ENCODE measurements around the gene FAM43B.

FAM43B gene

GRCh38 chr1:20584890-20585289 lies 32.5 kb downstream of the FAM43B start (continued):
- TF ChIP-seq INSM2 (tag by site-specific recombination; IDR thresholded peaks at IDR 0.05) (no peak), KLF17 (tag by site-specific recombination; IDR thresholded peaks at IDR 0.05) (no peak), ZNF426 (tag by site-specific recombination; IDR thresholded peaks at IDR 0.05) (no peak), ZNF121 (tag by site-specific recombination; IDR thresholded peaks at IDR 0.05) (no peak), ZNF621 (tag by site-specific recombination; IDR thresholded peaks at IDR 0.05) (no peak)

- Histone ChIP-seq H3K36me3 (ENCODE audit: control insufficient read depth in 2 of 2, insufficient read depth in 1 of 2, low read length in 2 of 2) (no peaks in the 10 kb centered on the region), H3K9me3 (ENCODE audit: control insufficient read depth, insufficient read depth, low read depth, low read length) (no peaks in the 10 kb centered on the region), H3K4me1 (ENCODE audit: control insufficient read depth, insufficient read depth, low read length) (peaks cover 3% of the 10 kb centered on the region; the same call in 1 of the 2 replicates), H3K27ac (ENCODE audit: extremely low read depth, low read depth, low read length) (no peak overlapping the region), H3K4me3 (ENCODE audit: low read depth, low read length) (no peak overlapping the region)
- ChIA-PET CTCF (interaction anchor here (0.6 to 2.1 kb wide), 7 partner anchors 10 to 53 kb away, joined by 3 to 12 read pairs (median 4); partner anchors contain the start of gene PINK1), POLR2A (interaction anchor here (1.3 kb wide), 1 partner anchor 200 kb away, joined by 3 read pairs; the partner anchor contains the start of gene HP1BP3)
- TF ChIP-seq EGR2 (tag by site-specific recombination; IDR thresholded peaks at IDR 0.05; ENCODE audit: low read depth) (peak; percentile 75), ZFHX2 (tag by site-specific recombination; conservative IDR thresholded peaks at IDR 0.05) (peak; percentile 66), ZBTB7A (tag by site-specific recombination; IDR thresholded peaks at IDR 0.05; ENCODE audit: low read depth) (no peak)
Observed at GRCh38 chr1:20586953-20587660, 34.7 kb downstream of the FAM43B start.

DNA sequence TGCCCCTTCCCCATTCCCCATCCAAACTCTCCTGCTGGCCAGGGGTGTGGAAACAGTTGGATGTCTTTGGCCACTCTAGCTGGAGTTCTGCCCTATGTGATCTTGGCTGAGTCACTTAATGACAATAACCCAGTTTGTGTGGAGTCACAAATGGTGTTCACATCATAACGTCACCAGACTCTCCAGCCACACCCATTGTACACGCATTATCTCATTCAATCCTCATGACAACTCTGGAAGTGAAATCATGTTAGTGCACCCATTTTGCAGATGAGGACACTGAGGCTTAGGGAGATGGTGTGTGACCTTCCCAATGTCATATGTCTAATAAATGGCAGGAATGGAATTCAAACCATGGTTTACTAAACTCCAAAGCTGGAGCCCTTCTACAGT lies 35.3 kb downstream of the FAM43B start:
- Histone ChIP-seq H3K4me1 (ENCODE audit: control insufficient read depth, insufficient read depth, low read length) (peaks cover 3% of the 10 kb centered on the region; the same call in 1 of the 2 replicates), H3K27ac (ENCODE audit: extremely low read depth, low read depth, low read length) (no peak overlapping the region), H3K9me3 (ENCODE audit: control insufficient read depth, insufficient read depth, low read depth, low read length) (no peaks in the 10 kb centered on the region), H3K36me3 (ENCODE audit: control insufficient read depth in 2 of 2, insufficient read depth in 1 of 2, low read length in 2 of 2) (no peaks in the 10 kb centered on the region), H3K4me3 (ENCODE audit: low read depth, low read length) (no peak overlapping the region)
- ChIA-PET CTCF (interaction anchor here (1.1 to 2.1 kb wide), 4 partner anchors 12 to 53 kb away, joined by 4 to 12 read pairs (median 5); partner anchors contain the start of gene PINK1), POLR2A (interaction anchor here (1.6 kb wide), 1 partner anchor 46 kb away, joined by 14 read pairs; no protein-coding TSS in a partner anchor)
- TF ChIP-seq ZNF791 (tag by site-specific recombination; IDR thresholded peaks at IDR 0.05) = no peak
- TF ChIP-seq ZNF214 (tag by site-specific recombination; IDR thresholded peaks at IDR 0.05; ENCODE audit: borderline replicate concordance) = no peak
- no peak for TF ChIP-seq SETDB1 (IDR thresholded peaks at IDR 0.05; ENCODE audit: insufficient read length, low read length)
- no peak for TF ChIP-seq RBAK (tag by site-specific recombination; IDR thresholded peaks at IDR 0.05)
- TF ChIP-seq ZNF529 (tag by site-specific recombination; IDR thresholded peaks at IDR 0.05; ENCODE audit: insufficient replicate concordance) = no peak
- peak; percentile 89 for TF ChIP-seq KLF17 (tag by site-specific recombination; IDR thresholded peaks at IDR 0.05)
- no peak for TF ChIP-seq SP3 (tag by site-specific recombination; IDR thresholded peaks at IDR 0.05)
- no peak for TF ChIP-seq ZNF571 (tag by site-specific recombination; IDR thresholded peaks at IDR 0.05)
- TF ChIP-seq ZXDB (tag by site-specific recombination; IDR thresholded peaks at IDR 0.05) = no peak
- TF ChIP-seq, protein P1, sequence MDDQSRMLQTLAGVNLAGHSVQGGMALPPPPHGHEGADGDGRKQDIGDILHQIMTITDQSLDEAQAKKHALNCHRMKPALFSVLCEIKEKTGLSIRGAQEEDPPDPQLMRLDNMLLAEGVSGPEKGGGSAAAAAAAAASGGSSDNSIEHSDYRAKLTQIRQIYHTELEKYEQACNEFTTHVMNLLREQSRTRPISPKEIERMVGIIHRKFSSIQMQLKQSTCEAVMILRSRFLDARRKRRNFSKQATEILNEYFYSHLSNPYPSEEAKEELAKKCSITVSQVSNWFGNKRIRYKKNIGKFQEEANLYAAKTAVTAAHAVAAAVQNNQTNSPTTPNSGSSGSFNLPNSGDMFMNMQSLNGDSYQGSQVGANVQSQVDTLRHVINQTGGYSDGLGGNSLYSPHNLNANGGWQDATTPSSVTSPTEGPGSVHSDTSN (CRISPR knock-in tag; IDR thresholded peaks at IDR 0.05) = no peak
- TF ChIP-seq ZNF292 (tag by site-specific recombination; IDR thresholded peaks at IDR 0.05; ENCODE audit: borderline replicate concordance, low read depth) = no peak
- no peak for TF ChIP-seq ZNF785 (tag by site-specific recombination; IDR thresholded peaks at IDR 0.05)
- no peak for TF ChIP-seq ZNF155 (tag by site-specific recombination; IDR thresholded peaks at IDR 0.05)
- no peak for TF ChIP-seq ZNF37A (tag by site-specific recombination; IDR thresholded peaks at IDR 0.05)
- TF ChIP-seq ZNF221 (tag by site-specific recombination; IDR thresholded peaks at IDR 0.05; ENCODE audit: borderline replicate concordance) = no peak
- peak; percentile 53; the same call in 1 of the 2 replicates for TF ChIP-seq KLF1 (tag by site-specific recombination; IDR thresholded peaks at IDR 0.05)
- TF ChIP-seq BCL11A (tag by site-specific recombination; IDR thresholded peaks at IDR 0.05; ENCODE audit: low read depth) = 0 out of 2 replicates have a peak, but pooled peaks have one; percentile 15
- 0 out of 2 replicates have a peak, but pooled peaks have one; percentile 16 for TF ChIP-seq ZNF664 (tag by site-specific recombination; IDR thresholded peaks at IDR 0.05)
- TF ChIP-seq, protein P2, sequence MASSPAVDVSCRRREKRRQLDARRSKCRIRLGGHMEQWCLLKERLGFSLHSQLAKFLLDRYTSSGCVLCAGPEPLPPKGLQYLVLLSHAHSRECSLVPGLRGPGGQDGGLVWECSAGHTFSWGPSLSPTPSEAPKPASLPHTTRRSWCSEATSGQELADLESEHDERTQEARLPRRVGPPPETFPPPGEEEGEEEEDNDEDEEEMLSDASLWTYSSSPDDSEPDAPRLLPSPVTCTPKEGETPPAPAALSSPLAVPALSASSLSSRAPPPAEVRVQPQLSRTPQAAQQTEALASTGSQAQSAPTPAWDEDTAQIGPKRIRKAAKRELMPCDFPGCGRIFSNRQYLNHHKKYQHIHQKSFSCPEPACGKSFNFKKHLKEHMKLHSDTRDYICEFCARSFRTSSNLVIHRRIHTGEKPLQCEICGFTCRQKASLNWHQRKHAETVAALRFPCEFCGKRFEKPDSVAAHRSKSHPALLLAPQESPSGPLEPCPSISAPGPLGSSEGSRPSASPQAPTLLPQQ (tag by site-specific recombination; IDR thresholded peaks at IDR 0.05) = no peak
- no peak for TF ChIP-seq ZNF830 (tag by site-specific recombination; IDR thresholded peaks at IDR 0.05; ENCODE audit: low read depth)
